ENCODE data around the gene MS4A6A. TPM values are rescaled to one million over a fixed set of nuclear protein-coding genes. Genes with fewer than 3 reads are reported as not detected.
A peak's percentile ranks its signal among the peaks of the same experiment; 100 is the strongest.

MS4A6A gene
- total and polyA plus RNA-seq, 2 donors (not counting 3 experiments of a cell fraction or from before 2014, with no cell fraction given) = 2.7 to 5.0 TPM

DNA sequence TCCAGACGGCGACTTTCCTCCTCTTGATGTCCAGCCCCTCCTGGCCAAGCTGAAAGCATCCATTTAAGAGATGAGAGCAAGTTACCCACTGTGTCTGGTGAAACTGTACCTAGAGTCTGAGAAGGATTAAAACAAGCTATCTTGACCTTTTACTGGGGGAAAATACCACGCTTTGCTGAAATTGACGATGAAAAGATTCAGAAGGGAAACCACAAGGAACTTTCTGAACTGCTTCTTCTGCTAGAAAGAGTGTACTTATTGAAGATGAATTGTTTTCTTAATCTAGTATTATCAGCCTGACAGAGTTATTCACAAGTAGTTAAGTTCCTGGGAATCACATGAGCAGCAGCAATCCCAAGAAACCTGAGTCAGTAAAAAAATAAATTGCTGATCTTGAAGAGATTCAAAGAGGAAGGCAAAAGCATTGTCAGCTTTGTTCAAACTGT is 13.1 kb upstream of the MS4A6A start:
- H3K4me2 ChIP-seq (ENCODE audit: insufficient read depth, low read length) = peak overlapping the region; percentile 34
- CTCF ChIA-PET = interaction anchor here (0.9 to 5.6 kb wide), 10 partner anchors 9 to 373 kb away, joined by 3 to 88 read pairs (median 4); no protein-coding TSS in a partner anchor
- H3K4me3 ChIP-seq (replicated peaks in 1 of 3; ENCODE audit: insufficient read depth in 1 of 3, low read depth in 1 of 3, low read length in 3 of 3) = no peak overlapping the region
- DNase-seq (ENCODE audit: low read depth, low spot score) (peak; percentile 81), FAIRE-seq (peak; percentile 80)
- peak overlapping the region; percentile 51 for H2AFZ ChIP-seq (ENCODE audit: low read depth, low read length)
- H3K27ac ChIP-seq (ENCODE audit: insufficient read depth, low read depth, low read length) = peak overlapping the region; percentile 92
- no peaks in the 10 kb centered on the region for H3K27me3 ChIP-seq (ENCODE audit: control insufficient read depth in 2 of 2, insufficient read depth in 2 of 2, low read length in 2 of 2)
- intact Hi-C loops (cut with micrococcal nuclease) = loop anchor here (10.0 kb wide), 1 partner anchor 641 kb away; no protein-coding TSS in a partner anchor
- POLR2A ChIA-PET = no interaction called here
- H4K20me1 ChIP-seq (replicated peaks; ENCODE audit: control insufficient read depth, extremely low read depth, insufficient read depth, low read length) = no peaks in the 10 kb centered on the region
- peak overlapping the region; percentile 49 for H3K9ac ChIP-seq (replicated peaks; ENCODE audit: extremely low read depth, insufficient read depth, low read length)
- no peaks in the 10 kb centered on the region for H3K9me1 ChIP-seq (replicated peaks; ENCODE audit: control insufficient read depth, extremely low read depth, insufficient read depth, low read length)
- H3K36me3 ChIP-seq (ENCODE audit: control insufficient read depth in 2 of 2, extremely low read depth in 1 of 2, insufficient read depth in 2 of 2, low read length in 2 of 2) = no peaks in the 10 kb centered on the region
- peaks cover 37% of the 10 kb centered on the region for H3K4me1 ChIP-seq (ENCODE audit: control insufficient read depth, extremely low read depth, insufficient read depth, low read length)
- no peaks in the 10 kb centered on the region for H3K79me2 ChIP-seq (ENCODE audit: control insufficient read depth, insufficient read depth, low read length)
- dilution Hi-C loops (cut with MboI; ENCODE audit: extremely low pct_ligation_motif_present, low sequenced_read_pairs) = no loop called here
- TF ChIP-seq POLR2AphosphoS5 (IDR thresholded peaks at IDR 0.05; ENCODE audit: insufficient read depth, low read depth, low read length) = no peak
- TF ChIP-seq FOS (IDR thresholded peaks at IDR 0.05; ENCODE audit: borderline replicate concordance, insufficient read depth, low read length) = no peak
- TF ChIP-seq MYC (IDR thresholded peaks at IDR 0.05; ENCODE audit: low read depth, low read length) = no peak
- TF ChIP-seq EZH2 (IDR thresholded peaks at IDR 0.05; ENCODE audit: borderline replicate concordance, low read depth, low read length, severe bottlenecking) = no peak
- TF ChIP-seq POLR2A (IDR thresholded peaks at IDR 0.05; ENCODE audit: low read depth, low read length) = no peak
- TF ChIP-seq MAX (IDR thresholded peaks at IDR 0.05; ENCODE audit: insufficient read depth, insufficient read length) = no peak
- no peak for TF ChIP-seq GATA2 (IDR thresholded peaks at IDR 0.05; ENCODE audit: insufficient read depth, insufficient read length, low read depth, low read length)
- TF ChIP-seq JUN (IDR thresholded peaks at IDR 0.05; ENCODE audit: borderline replicate concordance, insufficient read depth, insufficient read length, low read depth) = no peak
- no peak for TF ChIP-seq CTCF (IDR thresholded peaks at IDR 0.05; ENCODE audit: extremely low read depth in 1 of 2, insufficient read depth in 1 of 2, low read depth in 1 of 2, low read length in 2 of 2)
- no peaks in the 10 kb centered on the region for H3K9me3 ChIP-seq (replicated peaks; ENCODE audit: control insufficient read depth, insufficient read depth, low read length)
- no TSS peak for BruUV-seq (replicated peaks)

All from endothelial cell of umbilical vein (primary cell).